Measurements from ENCODE around the gene ZNF460. TPM values are rescaled to one million over a fixed set of nuclear protein-coding genes. Genes with fewer than 3 reads are reported as not detected.

The ZNF460 gene
- total and polyA plus RNA-seq, 2 of the 13 experiments (the other 11 are each of a cell fraction or from before 2014, with no cell fraction given): 14.5 to 44.8 TPM

- peak; percentile 45; the same call in 1 of the 2 replicates for TF ChIP-seq FOSL2 (CRISPR knock-in tag; IDR thresholded peaks at IDR 0.05)
- no peak for TF ChIP-seq ZNF709 (CRISPR knock-in tag; IDR thresholded peaks at IDR 0.05)
- no peak; the same call in 1 of the 2 replicates for TF ChIP-seq ZNF614 (CRISPR knock-in tag; IDR thresholded peaks at IDR 0.05; ENCODE audit: borderline replicate concordance)
- TF ChIP-seq HMG20A (CRISPR knock-in tag; IDR thresholded peaks at IDR 0.05; ENCODE audit: borderline replicate concordance): peak; percentile 46; the same call in 1 of the 2 replicates
- no peak for TF ChIP-seq HOXA5 (CRISPR knock-in tag; IDR thresholded peaks at IDR 0.05)
- no peak for TF ChIP-seq ZNF263 (CRISPR knock-in tag; IDR thresholded peaks at IDR 0.05)
- TF ChIP-seq ZNF572 (CRISPR knock-in tag; IDR thresholded peaks at IDR 0.05): no peak
- TF ChIP-seq FOXP1 (IDR thresholded peaks at IDR 0.05): no peak
- peak; percentile 57 for TF ChIP-seq FOXP1 (CRISPR knock-in tag; IDR thresholded peaks at IDR 0.05)
- TF ChIP-seq POGK (CRISPR knock-in tag; conservative IDR thresholded peaks at IDR 0.05): no peak
- peak; percentile 69; the same call in 1 of the 2 replicates for TF ChIP-seq GATAD2A (CRISPR knock-in tag; IDR thresholded peaks at IDR 0.05)
- TF ChIP-seq DPF2 (CRISPR knock-in tag; IDR thresholded peaks at IDR 0.05; ENCODE audit: borderline replicate concordance, low read depth): peak; percentile 67
- TF ChIP-seq ZNF878 (CRISPR knock-in tag; IDR thresholded peaks at IDR 0.05): no peak
- no peak for TF ChIP-seq ZNF547 (CRISPR knock-in tag; IDR thresholded peaks at IDR 0.05)
- no peak for TF ChIP-seq NCOA1 (CRISPR knock-in tag; IDR thresholded peaks at IDR 0.05)
- TF ChIP-seq ATF7 (IDR thresholded peaks at IDR 0.05): no peak; the same call in 1 of the 2 replicates
- TF ChIP-seq ATF7 (CRISPR knock-in tag; IDR thresholded peaks at IDR 0.05): peak; percentile 89
- no peak for TF ChIP-seq MAF1 (CRISPR knock-in tag; IDR thresholded peaks at IDR 0.05; ENCODE audit: borderline replicate concordance)
- peak; percentile 99 for TF ChIP-seq ZNF691 (CRISPR knock-in tag; IDR thresholded peaks at IDR 0.05; ENCODE audit: borderline replicate concordance, low read depth)
- peak; percentile 58; the same call in 1 of the 2 replicates for TF ChIP-seq GFI1 (CRISPR knock-in tag; IDR thresholded peaks at IDR 0.05; ENCODE audit: borderline replicate concordance)
- no peak for TF ChIP-seq SATB2 (CRISPR knock-in tag; IDR thresholded peaks at IDR 0.05)
- no peak for TF ChIP-seq ZSCAN20 (CRISPR knock-in tag; IDR thresholded peaks at IDR 0.05; ENCODE audit: borderline replicate concordance)
- TF ChIP-seq ZNF10 (CRISPR knock-in tag; IDR thresholded peaks at IDR 0.05; ENCODE audit: borderline replicate concordance, low read depth): no peak
- TF ChIP-seq ZSCAN25 (CRISPR knock-in tag; IDR thresholded peaks at IDR 0.05): peak; percentile 28; the same call in 1 of the 2 replicates
- TF ChIP-seq CEBPZ (IDR thresholded peaks at IDR 0.05; ENCODE audit: low read length): no peak
- TF ChIP-seq THRA (CRISPR knock-in tag; IDR thresholded peaks at IDR 0.05; ENCODE audit: borderline replicate concordance): no peak
- no peak for TF ChIP-seq ARNT2 (CRISPR knock-in tag; IDR thresholded peaks at IDR 0.05; ENCODE audit: low read depth)
These were observed 34.3 kb upstream of the ZNF460 start (continued) for GRCh38 chr19:57245959-57246358.
